Neural progenitor cell (in vitro differentiated cells): ENCODE results near the gene NBEA.

Experiments used
- CTCF ChIP-seq: fragments of 200-600 bp; sonication (generic); IDR thresholded peaks from 2 replicates; pipeline ENCODE4 v1.5.1; 2017; ENCODE audit warnings: antibody characterized with exemption, mild to moderate bottlenecking
- EZH2 ChIP-seq: fragments of 200-600 bp; sonication (generic); IDR thresholded peaks from 2 replicates; pipeline ENCODE4 v1.6.1; 2017; ENCODE audit warnings: antibody characterized with exemption, mild to moderate bottlenecking, moderate library complexity
- EZH2phosphoT487 ChIP-seq: fragments of 200-600 bp; sonication (generic); IDR thresholded peaks from 2 replicates; pipeline ENCODE4 v1.6.1; 2017; ENCODE audit warnings: antibody characterized with exemption

- no peak for TF ChIP-seq CTCF
- TF ChIP-seq EZH2, result no peak
- no peak for TF ChIP-seq EZH2phosphoT487
Observed at GRCh38 chr13:35449821-35450220, 507.8 kb downstream of the NBEA start.
